WTC11 (cell line): ENCODE results near the gene XAGE3.
"Not testable (repeated sequence)": the region's sequence is repeated elsewhere in the genome, so short reads cannot be mapped to it uniquely, and the experiment has no call there.

ENCODE experiments used
- ATF3 ChIP-seq: sonication (generic); formaldehyde crosslinking; conservative IDR thresholded peaks from 2 replicates; pipeline ENCODE4 v1.8.1; 2022; ENCODE audit warnings: mild to moderate bottlenecking, missing genetic modification reagents
- CTCF ChIP-seq: fragments of 200-600 bp; IDR thresholded peaks from 2 replicates; pipeline ENCODE4 v1.8.0; 2022; ENCODE audit warnings: antibody characterized with exemption
- E2F1 ChIP-seq: sonication (generic); formaldehyde crosslinking; IDR thresholded peaks from 2 replicates; pipeline ENCODE4 v1.8.0; 2022; ENCODE audit warnings: mild to moderate bottlenecking, missing genetic modification reagents
- ERG ChIP-seq: fragments of 250-450 bp; sonication (Bioruptor Pico); IDR thresholded peaks from 2 replicates; pipeline ENCODE4 v1.8.0; 2021; ENCODE audit warnings: mild to moderate bottlenecking
- GABPB1 ChIP-seq: sonication (generic); formaldehyde crosslinking; IDR thresholded peaks from 2 replicates; pipeline ENCODE4 v1.8.1; 2023; ENCODE audit warnings: mild to moderate bottlenecking, missing genetic modification reagents
- GRHL2 ChIP-seq: fragments of 250-450 bp; sonication (Bioruptor Pico); IDR thresholded peaks from 2 replicates; pipeline ENCODE4 v1.8.0; 2022; ENCODE audit warnings: mild to moderate bottlenecking, moderate library complexity; ENCODE audit not compliant: insufficient replicate concordance, severe bottlenecking
- JAZF1 ChIP-seq: fragments of 250-450 bp; sonication (Bioruptor Pico); IDR thresholded peaks from 2 replicates; pipeline ENCODE4 v1.9.0; 2021; ENCODE audit warnings: moderate library complexity, mild to moderate bottlenecking, inconsistent platforms
- MAX ChIP-seq: sonication (generic); formaldehyde crosslinking; IDR thresholded peaks from 2 replicates; pipeline ENCODE4 v1.8.0; 2022; ENCODE audit warnings: mild to moderate bottlenecking, missing genetic modification reagents
- NFYB ChIP-seq: sonication (generic); formaldehyde crosslinking; conservative IDR thresholded peaks from 2 replicates; pipeline ENCODE4 v1.8.0; 2022; ENCODE audit warnings: low read depth, missing genetic modification reagents
- PREB ChIP-seq: sonication (generic); formaldehyde crosslinking; IDR thresholded peaks from 2 replicates; pipeline ENCODE4 v1.8.1; 2022; ENCODE audit warnings: mild to moderate bottlenecking, missing genetic modification reagents, moderate library complexity, borderline replicate concordance
- ZNF121 ChIP-seq: sonication (generic); formaldehyde crosslinking; IDR thresholded peaks from 2 replicates; pipeline ENCODE4 v1.8.0; 2023; ENCODE audit warnings: missing genetic modification reagents
- ZNF263 ChIP-seq: sonication (generic); formaldehyde crosslinking; IDR thresholded peaks from 2 replicates; pipeline ENCODE4 v1.8.1; 2022; ENCODE audit warnings: low read depth, mild to moderate bottlenecking, moderate library complexity, missing genetic modification reagents

GRCh38 chrX:52909313-52909969, 41.6 kb upstream of the XAGE3 start:
- TF ChIP-seq CTCF; ZNF263 (CRISPR knock-in tag); PREB (CRISPR knock-in tag); NFYB (CRISPR knock-in tag); JAZF1; GABPB1; MAX (CRISPR knock-in tag); ERG; ZNF121 (CRISPR knock-in tag); E2F1; ATF3 (CRISPR knock-in tag); GRHL2 (CRISPR knock-in tag): not testable (repeated sequence)
